Measurements from ENCODE around the gene WDR13. TPM values are rescaled to one million over a fixed set of nuclear protein-coding genes. Genes with fewer than 3 reads are reported as not detected.

Gene WDR13
- total RNA-seq, 1 experiment from 2014 or later = 28.0 TPM

- POLR2A ChIA-PET = interaction anchor here (1.7 kb wide), 1 partner anchor 28 kb away, joined by 5 read pairs; no protein-coding TSS in a partner anchor
- TF ChIP-seq, protein P1, sequence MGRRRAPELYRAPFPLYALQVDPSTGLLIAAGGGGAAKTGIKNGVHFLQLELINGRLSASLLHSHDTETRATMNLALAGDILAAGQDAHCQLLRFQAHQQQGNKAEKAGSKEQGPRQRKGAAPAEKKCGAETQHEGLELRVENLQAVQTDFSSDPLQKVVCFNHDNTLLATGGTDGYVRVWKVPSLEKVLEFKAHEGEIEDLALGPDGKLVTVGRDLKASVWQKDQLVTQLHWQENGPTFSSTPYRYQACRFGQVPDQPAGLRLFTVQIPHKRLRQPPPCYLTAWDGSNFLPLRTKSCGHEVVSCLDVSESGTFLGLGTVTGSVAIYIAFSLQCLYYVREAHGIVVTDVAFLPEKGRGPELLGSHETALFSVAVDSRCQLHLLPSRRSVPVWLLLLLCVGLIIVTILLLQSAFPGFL (CRISPR knock-in tag; IDR thresholded peaks at IDR 0.05; ENCODE audit: borderline replicate concordance) = no peak
- no peak for TF ChIP-seq TP53 (CRISPR knock-in tag; IDR thresholded peaks at IDR 0.05)
- TF ChIP-seq SMAD3 (CRISPR knock-in tag; IDR thresholded peaks at IDR 0.05; ENCODE audit: borderline replicate concordance) = no peak
- TF ChIP-seq, protein P2, sequence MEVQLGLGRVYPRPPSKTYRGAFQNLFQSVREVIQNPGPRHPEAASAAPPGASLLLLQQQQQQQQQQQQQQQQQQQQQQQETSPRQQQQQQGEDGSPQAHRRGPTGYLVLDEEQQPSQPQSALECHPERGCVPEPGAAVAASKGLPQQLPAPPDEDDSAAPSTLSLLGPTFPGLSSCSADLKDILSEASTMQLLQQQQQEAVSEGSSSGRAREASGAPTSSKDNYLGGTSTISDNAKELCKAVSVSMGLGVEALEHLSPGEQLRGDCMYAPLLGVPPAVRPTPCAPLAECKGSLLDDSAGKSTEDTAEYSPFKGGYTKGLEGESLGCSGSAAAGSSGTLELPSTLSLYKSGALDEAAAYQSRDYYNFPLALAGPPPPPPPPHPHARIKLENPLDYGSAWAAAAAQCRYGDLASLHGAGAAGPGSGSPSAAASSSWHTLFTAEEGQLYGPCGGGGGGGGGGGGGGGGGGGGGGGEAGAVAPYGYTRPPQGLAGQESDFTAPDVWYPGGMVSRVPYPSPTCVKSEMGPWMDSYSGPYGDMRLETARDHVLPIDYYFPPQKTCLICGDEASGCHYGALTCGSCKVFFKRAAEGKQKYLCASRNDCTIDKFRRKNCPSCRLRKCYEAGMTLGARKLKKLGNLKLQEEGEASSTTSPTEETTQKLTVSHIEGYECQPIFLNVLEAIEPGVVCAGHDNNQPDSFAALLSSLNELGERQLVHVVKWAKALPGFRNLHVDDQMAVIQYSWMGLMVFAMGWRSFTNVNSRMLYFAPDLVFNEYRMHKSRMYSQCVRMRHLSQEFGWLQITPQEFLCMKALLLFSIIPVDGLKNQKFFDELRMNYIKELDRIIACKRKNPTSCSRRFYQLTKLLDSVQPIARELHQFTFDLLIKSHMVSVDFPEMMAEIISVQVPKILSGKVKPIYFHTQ (CRISPR knock-in tag; IDR thresholded peaks at IDR 0.05) = no peak
- TF ChIP-seq CREM (CRISPR knock-in tag; IDR thresholded peaks at IDR 0.05) = no peak
- no peak for TF ChIP-seq PRRX2 (CRISPR knock-in tag; IDR thresholded peaks at IDR 0.05)
- no peak for TF ChIP-seq TEAD1 (CRISPR knock-in tag; IDR thresholded peaks at IDR 0.05)
- TF ChIP-seq, protein P3, sequence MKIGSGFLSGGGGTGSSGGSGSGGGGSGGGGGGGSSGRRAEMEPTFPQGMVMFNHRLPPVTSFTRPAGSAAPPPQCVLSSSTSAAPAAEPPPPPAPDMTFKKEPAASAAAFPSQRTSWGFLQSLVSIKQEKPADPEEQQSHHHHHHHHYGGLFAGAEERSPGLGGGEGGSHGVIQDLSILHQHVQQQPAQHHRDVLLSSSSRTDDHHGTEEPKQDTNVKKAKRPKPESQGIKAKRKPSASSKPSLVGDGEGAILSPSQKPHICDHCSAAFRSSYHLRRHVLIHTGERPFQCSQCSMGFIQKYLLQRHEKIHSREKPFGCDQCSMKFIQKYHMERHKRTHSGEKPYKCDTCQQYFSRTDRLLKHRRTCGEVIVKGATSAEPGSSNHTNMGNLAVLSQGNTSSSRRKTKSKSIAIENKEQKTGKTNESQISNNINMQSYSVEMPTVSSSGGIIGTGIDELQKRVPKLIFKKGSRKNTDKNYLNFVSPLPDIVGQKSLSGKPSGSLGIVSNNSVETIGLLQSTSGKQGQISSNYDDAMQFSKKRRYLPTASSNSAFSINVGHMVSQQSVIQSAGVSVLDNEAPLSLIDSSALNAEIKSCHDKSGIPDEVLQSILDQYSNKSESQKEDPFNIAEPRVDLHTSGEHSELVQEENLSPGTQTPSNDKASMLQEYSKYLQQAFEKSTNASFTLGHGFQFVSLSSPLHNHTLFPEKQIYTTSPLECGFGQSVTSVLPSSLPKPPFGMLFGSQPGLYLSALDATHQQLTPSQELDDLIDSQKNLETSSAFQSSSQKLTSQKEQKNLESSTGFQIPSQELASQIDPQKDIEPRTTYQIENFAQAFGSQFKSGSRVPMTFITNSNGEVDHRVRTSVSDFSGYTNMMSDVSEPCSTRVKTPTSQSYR (CRISPR knock-in tag; IDR thresholded peaks at IDR 0.05) = no peak
- no peak for TF ChIP-seq MLX (CRISPR knock-in tag; IDR thresholded peaks at IDR 0.05)
- TF ChIP-seq IRF1 (CRISPR knock-in tag; IDR thresholded peaks at IDR 0.05) = no peak
- no peak for TF ChIP-seq ZNF317 (CRISPR knock-in tag; IDR thresholded peaks at IDR 0.05; ENCODE audit: borderline replicate concordance, low read depth)
- no peak for TF ChIP-seq CBFB (CRISPR knock-in tag; IDR thresholded peaks at IDR 0.05; ENCODE audit: low read depth)
- TF ChIP-seq ZNF671 (CRISPR knock-in tag; IDR thresholded peaks at IDR 0.05) = no peak
- no peak for TF ChIP-seq OVOL2 (CRISPR knock-in tag; IDR thresholded peaks at IDR 0.05; ENCODE audit: borderline replicate concordance)
- no peak for TF ChIP-seq GTF2I (CRISPR knock-in tag; conservative IDR thresholded peaks at IDR 0.05)
Measured at GRCh38 chrX:48648336-48648751, 51.1 kb downstream of the WDR13 start.

DNA sequence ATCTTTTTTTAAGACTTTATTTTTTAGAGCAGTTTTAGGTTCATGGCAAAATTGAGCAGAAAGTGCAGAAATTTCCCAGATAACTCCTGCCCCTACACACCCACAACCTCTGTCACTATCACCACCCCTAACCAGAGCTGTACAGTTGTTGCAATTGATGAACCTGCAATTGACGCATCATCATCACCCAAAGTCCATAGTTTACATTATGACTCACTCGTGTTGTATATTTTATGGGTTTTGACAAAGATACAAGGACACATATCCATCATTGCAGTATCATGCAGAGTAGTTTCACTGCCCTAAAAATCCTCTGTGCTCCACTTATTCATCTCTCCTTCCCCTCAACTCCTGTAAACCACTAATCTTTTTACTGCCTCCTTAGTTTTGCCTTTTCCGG, 51.8 kb downstream of the WDR13 start:
- Mint-ChIP-seq H3K4me3 (no peak overlapping the region), H3K9me3 (no peaks in the 10 kb centered on the region), H3K36me3 (no peaks in the 10 kb centered on the region), H3K27ac (no peak overlapping the region; the same call in 1 of the 2 replicates), H3K4me1 (peaks cover 22% of the 10 kb centered on the region), H3K27me3 (ENCODE audit: low read depth) (peaks cover 31% of the 10 kb centered on the region)
- POLR2A ChIA-PET = interaction anchor here (1.7 kb wide), 1 partner anchor 27 kb away, joined by 5 read pairs; no protein-coding TSS in a partner anchor
- CTCF ChIA-PET = interaction anchor here (0.9 to 1.3 kb wide), 5 partner anchors 43 to 288 kb away, joined by 3 to 4 read pairs (median 3); partner anchors contain the start of gene HDAC6
- DNase-seq (ENCODE audit: low spot score) (no peak), ATAC-seq (no peak)
- TF ChIP-seq EMX1 (CRISPR knock-in tag; IDR thresholded peaks at IDR 0.05) (no peak), ZNF416 (CRISPR knock-in tag; IDR thresholded peaks at IDR 0.05) (no peak), IRF1 (CRISPR knock-in tag; IDR thresholded peaks at IDR 0.05) (no peak), OVOL2 (CRISPR knock-in tag; IDR thresholded peaks at IDR 0.05; ENCODE audit: borderline replicate concordance) (no peak), TEAD1 (CRISPR knock-in tag; IDR thresholded peaks at IDR 0.05) (no peak), RORB (CRISPR knock-in tag; IDR thresholded peaks at IDR 0.05) (no peak), IRF2 (CRISPR knock-in tag; IDR thresholded peaks at IDR 0.05; ENCODE audit: borderline replicate concordance, low read depth) (no peak)
- TF ChIP-seq, protein P2 (CRISPR knock-in tag; IDR thresholded peaks at IDR 0.05) = no peak
- TF ChIP-seq, protein P4, sequence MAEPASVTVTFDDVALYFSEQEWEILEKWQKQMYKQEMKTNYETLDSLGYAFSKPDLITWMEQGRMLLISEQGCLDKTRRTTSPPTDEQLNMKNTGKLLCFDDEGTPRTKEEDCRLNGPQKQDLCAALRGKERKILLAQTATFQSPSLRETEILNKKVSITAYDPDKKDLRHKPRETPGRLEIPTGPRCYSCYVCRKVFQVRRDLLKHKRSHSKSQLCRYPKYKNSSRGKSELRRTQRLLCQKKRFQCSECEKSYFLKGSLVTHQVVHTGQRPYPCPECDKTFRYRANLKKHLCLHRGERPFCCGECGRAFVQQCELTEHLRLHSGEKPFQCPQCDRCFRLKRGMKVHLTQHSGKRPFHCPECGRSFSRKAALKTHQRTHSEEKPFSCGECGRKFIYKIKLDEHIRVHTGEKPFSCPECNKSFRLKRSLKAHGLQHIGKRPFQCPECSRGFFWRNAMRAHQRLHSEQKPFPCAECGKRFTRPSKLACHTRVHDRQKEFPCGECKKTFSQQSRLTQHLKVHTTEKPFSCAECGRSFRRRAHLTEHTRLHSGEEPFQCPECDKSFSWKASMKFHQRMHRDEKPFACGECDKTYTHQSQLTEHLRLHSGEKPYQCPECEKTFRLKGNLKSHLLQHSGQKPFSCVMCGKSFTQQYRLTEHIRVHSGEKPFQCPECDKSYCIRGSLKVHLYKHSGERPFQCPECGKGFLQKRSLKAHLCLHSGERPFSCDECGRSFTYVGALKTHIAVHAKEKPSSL (CRISPR knock-in tag; conservative IDR thresholded peaks at IDR 0.05) = no peak

More at GRCh38 chrX:48648336-48648751, 51.1 kb downstream of the WDR13 start:
- Mint-ChIP-seq H3K4me3 (no peak overlapping the region), H3K27me3 (ENCODE audit: low read depth) (peaks cover 25% of the 10 kb centered on the region), H3K36me3 (no peaks in the 10 kb centered on the region), H3K27ac (no peak overlapping the region; the same call in 1 of the 2 replicates), H3K4me1 (peaks cover 18% of the 10 kb centered on the region), H3K9me3 (no peaks in the 10 kb centered on the region)
- ATAC-seq = peak; percentile 96
- DNase-seq (ENCODE audit: low spot score) = peak; percentile 21
- CTCF ChIA-PET = interaction anchor here (0.6 to 1.8 kb wide), 17 partner anchors 17 to 310 kb away, joined by 3 to 9 read pairs (median 3); partner anchors contain the start of genes HDAC6 and SUV39H1
